IPS DF 19.7 (cell line): ENCODE measurements around the gene TP53AIP1.

Experiments
- DNase-seq: peaks from one replicate; pipeline ENCODE4 v3.0.0-alpha.2; 2013; ENCODE audit warnings: low read depth, low spot score

TP53AIP1 gene

DNA sequence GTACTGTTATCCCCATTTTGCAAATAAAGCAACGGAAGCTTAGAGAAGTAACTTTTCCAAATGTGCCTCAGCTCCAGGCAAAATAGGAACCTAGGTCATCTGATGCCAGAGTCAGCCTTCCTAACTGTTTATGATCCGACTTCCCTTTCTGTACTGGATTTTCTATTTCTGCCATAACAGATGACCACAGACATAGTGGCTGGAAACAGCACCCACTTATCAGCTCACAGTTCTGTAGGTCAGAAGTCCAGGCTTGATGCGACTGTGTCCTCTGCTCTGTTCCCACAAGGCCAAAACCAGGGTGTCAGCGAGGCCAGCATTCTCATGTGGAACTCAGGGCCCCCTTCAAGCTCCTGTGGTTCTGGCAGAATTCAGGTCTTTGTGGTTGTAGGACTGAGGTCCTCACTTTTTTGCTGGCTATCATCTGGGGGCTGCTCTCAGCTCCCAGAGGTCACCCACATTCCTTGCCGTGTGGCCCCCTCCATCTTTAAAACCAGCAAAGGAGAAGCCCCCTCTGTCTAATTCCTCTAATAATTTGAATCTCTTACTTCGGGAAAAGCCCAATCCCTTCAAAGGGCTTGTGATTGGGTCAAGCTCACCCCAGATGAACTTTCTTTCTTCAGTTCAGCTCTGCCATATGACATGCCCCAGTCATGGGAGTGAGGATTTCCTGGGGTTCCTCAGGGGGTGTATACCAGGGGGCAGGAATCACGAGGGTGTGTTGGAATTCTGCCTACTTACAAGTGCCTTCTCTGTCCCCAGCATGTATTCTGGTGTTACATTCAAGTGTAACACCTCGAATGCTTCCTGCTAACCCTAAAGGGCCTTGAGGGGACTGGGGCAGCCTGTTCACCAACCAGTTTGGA is 36.3 kb downstream of the TP53AIP1 start:
- no peak for DNase-seq

DNA sequence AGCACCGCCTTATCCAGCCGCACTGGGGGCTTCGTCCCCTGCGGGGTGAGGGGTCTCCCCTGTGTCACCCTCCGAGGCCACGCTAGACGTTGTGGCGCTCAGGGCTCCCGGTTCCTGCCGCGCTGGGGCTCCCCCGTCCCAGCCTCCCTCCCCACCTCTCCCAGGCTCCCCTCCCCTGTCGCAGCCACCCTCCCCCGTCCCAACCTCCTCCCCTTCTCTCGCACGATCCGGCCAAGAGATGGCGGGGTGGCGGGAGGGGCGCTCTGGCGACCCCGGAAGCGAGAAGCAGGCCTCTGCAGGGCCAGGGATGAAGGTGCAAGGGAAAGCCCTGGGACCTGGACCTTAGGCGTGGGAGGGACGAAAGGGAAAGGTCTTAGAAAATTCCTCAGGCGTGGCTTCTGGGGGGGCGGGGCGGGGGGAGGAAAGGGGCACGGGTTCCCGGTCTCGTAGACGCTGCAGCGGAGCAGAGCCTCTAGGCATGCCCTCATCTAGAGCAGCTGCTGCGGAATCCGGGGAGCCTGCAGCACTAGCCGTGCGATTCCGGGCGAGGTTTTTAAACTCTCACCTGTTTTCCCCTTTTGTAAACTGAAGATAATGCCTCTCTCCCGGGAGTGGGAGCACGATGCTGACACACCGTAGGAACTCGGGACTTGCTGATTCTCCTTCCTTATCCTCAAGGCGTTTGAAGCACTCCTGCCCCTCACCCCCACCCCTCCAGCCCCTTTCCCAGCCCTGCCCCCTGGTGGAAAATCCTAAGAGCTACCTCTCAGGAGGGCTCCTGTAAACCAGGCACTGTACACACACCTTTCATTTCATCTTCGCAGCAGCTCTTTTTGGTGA is 37.1 kb downstream of the TP53AIP1 start:
- no peak for DNase-seq

- no peak for DNase-seq
Measured at GRCh38 chr11:128904656-128905344, 37.9 kb downstream of the TP53AIP1 start.

- no peak for DNase-seq
Measured at GRCh38 chr11:128904303-128904655, 38.4 kb downstream of the TP53AIP1 start.

DNA sequence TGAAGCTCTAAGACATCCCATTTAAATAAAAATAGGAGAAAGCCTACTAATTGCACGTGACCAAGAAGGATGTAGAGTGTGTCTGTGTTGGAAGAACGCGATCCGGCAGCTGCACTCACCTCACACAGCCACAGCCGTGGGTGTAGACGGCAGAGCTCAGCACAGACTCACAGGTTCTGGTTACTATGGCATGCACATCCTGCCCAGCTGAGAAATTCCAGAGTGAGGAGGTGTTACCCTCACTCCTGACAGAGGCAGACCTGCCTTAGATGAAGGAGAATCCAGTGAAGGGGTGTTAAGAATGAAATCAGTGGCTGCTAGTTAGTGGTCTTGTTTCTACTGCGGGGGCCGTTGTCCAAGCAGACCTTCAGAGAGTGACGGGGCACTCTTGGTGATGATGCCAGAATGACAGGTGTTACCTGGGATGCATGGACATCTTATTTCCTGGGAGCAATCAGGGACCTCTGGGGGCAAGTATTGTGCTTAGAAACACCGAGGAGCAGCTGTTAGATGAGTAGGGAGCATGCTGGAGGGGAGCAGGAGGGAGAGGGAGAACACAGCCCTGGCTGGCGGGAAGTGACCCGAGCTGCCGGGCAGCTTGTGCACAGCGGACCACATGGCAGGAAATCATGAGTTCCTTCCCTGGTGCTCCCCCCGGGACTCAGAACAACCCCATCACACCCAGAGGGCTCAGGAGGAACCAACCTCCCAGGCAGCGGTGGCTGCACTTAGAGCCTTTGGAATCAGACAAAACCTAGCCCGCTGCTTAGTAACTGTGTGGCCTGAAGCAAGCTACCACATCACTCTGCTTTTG is 39.2 kb downstream of the TP53AIP1 start:
- DNase-seq: no peak

- DNase-seq: no peak
Measured at GRCh38 chr11:128902515-128903066, 40.1 kb downstream of the TP53AIP1 start.

DNA sequence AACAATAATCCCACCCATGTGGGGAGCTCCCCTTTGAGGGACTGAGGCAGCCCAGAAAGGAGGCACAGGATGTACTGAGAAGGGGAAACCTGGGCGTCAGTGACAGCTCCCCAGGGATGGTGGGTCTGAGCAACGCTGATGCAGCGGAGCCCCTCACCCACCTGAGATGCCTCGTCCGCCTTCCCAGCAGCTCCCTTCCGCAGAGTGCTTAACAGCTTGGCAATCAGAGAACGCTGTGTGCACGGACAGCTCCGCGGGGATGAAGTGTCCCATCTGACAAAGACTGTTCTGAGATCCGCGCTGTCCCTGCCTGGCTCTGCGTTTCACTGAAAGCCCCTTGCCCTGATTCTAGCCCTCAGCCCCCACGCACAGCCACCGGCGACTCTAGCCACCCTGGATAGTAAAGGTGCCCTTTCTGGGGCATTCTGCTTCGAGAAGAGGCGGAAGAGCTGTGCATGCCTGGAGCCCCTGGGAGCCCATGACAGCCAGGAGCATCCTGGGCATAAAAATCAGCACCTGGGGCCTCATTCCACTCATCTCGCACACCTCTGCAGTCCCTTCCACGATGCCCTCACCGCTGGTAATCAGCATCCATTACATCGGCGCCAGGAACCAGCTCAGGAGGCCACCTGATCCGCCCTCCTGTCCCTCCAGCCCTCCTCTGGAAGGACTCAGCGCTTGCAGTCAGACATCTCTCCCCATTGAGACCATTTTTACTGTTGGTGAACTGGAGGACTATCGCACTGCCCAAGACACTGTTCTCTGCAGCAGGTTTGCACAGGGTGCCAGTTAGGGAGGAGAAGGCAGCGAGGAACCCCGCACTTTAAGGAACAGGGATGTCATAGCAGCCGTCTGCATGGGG is 40.8 kb downstream of the TP53AIP1 start:
- DNase-seq: no peak

GRCh38 chr11:128900468-128900867 is 42.2 kb downstream of the TP53AIP1 start:
- no peak for DNase-seq

GRCh38 chr11:128898580-128899344 is 43.9 kb downstream of the TP53AIP1 start:
- no peak for DNase-seq

DNA sequence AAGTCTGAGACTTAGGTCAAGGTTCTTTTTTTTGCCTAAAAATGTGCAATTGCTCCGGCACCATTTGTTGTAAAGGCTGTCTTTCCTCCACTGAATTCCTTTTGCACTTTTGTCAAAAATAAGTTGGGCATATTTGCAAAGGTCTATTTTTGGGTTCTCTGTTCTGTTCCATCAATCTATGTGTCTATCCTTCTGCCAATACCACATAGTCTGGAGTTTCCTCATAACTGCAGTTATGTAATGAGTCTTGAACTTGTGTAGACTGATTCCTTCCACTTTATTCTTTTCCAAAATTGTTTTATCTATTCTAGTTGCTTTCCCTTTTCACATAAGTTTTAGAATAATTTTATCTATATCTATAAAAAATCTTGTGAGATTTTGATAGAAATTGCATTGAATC is 44.8 kb downstream of the TP53AIP1 start:
- DNase-seq: no peak

DNA sequence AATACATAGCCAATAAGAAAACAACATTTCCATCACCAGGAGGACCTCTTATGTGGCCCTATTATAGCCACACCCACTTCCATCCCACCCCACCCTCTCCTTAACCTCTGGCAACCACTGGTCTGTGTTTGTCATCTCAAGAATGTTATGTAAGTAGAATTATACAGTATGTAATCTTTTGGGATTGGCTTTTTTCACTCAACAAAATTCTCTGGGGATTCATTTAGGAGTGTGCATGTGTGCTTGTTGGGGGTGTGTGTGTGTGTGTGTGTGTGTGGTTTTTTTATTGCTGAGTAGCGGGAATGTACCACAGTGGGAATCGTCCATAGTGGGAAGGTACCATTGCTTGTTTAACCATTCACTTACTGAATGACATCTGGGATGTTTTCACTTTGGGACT is 46.3 kb downstream of the TP53AIP1 start:
- no peak for DNase-seq

- no peak for DNase-seq
Measured at GRCh38 chr11:128895526-128895925, 47.1 kb downstream of the TP53AIP1 start.

DNA sequence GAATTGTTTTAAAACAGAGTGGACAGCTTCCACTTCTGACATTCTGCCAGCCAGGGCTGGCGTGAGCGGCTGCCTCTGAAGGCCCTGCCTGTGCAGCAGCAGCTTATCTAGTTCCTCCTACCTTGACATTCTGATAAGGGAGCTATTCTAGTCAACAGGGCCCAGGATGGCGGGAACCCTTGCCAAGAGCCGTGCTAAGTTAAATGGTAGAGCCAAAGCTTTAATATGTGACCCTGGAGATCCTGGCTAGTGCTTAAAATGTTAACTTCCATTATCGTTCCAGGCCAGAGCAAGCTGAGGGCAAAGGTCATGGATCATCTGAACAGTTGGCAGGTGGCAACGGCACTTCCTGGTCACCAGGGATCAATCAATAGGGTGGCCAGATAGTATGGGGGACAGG is 48.0 kb downstream of the TP53AIP1 start:
- DNase-seq: no peak

- no peak for DNase-seq
Measured at GRCh38 chr11:128894286-128894681, 48.4 kb downstream of the TP53AIP1 start.

DNA sequence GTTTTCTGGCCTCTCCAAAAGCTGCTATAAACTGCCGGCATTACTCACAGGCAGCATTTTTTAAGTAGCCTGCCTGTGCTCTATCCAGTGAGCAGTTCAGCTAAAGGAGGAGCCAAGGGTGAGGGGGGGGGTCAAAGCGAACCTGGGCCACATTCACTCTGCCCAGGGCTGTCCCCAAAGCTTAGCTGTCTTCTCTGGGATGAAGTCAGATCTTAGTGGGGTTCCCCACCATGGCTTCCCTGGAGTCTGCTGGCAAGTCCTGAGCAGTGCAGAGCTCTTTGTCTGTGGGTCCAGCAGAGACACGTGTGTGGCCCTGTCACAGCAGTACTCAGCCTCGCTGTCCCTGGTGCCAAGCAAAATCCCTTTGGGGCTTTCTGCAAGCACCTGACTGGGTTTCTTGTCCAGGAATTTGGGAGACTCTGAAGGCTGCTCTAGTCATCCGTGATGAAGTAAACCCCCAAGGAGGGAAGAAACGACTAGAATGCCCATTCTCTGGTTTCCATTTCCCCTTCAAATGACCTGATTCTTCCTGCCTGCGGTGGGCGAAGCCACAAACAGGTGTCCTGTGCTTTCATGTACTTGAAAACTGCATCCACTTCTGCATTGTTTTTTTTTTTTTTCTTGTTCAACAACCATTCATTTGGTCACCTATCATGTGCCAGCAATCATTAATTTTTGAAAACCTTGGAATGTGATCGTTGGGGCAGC is 48.9 kb downstream of the TP53AIP1 start:
- DNase-seq: no peak

GRCh38 chr11:128892866-128893565 is 49.7 kb downstream of the TP53AIP1 start:
- DNase-seq: no peak

- no peak for DNase-seq
Measured at GRCh38 chr11:128891913-128892398, 50.7 kb downstream of the TP53AIP1 start.
